Measurements from ENCODE around the gene HSD17B1.

DNA sequence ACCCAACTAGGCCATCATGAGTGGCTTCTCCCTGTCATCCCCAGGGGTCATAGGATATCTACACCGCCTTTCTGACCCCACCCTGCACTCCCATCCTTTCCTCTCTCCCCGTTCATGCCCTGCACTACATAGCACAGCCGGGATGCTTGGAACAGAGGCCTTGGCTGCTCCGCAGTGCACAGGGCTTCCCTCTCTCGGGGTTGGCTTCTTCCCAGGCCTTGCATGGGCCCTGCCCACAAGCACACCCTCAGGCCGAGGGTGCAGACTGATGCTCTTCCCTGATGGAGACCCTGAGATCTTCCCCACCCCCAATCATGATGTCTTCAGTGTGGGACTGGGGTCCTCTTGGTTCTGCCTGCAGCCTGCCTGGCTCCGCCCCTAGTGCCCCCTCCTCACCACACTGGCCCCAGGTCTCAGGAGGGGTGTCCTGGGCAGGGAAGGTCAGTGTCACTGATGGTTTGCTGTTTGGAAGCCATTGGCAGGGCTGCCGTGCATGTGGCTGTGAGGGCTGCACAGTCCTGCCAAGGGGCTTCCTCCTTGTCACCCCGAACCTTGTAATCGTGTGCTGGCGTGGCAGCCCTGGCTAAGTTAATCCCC, 31.0 kb upstream of the HSD17B1 start:
- TF ChIP-seq EZH2 (IDR thresholded peaks at IDR 0.05; ENCODE audit: insufficient read depth, poor library complexity, severe bottlenecking) (no peak), EZH2phosphoT487 (IDR thresholded peaks at IDR 0.05; ENCODE audit: insufficient read depth, low read depth) (no peak)
